Kidney (tissue), 14 donors: ENCODE measurements around the gene ADM5. TPM values are rescaled to one million over a fixed set of nuclear protein-coding genes. Genes with fewer than 3 reads are reported as not detected.
"Not testable (repeated sequence)": the region's sequence is repeated elsewhere in the genome, so short reads cannot be mapped to it uniquely, and the experiment has no call there.

Experiments used
- DNase-seq, 5 donors: peaks; one replicate each; pipeline ENCODE4 v3.0.0-alpha.2; 2013 to 2020
- FAIRE-seq: peaks from 2 replicates; lab custom pipeline; 2012; peaks lifted over from hg19 to GRCh38; lab: Jason Lieb, UNC
- H3K27ac ChIP-seq, 2 donors: one replicate each; pipeline ENCODE4 v1.7.0; 2013; ENCODE audit warnings: low read depth in 2 of 2, low read length in 2 of 2, inconsistent platforms in 1 of 2
- H3K27me3 ChIP-seq: one replicate; pipeline ENCODE4 v1.7.1; 2013; ENCODE audit warnings: low read length, inconsistent platforms; ENCODE audit not compliant: control insufficient read depth, insufficient read depth
- H3K36me3 ChIP-seq, 3 donors: one replicate each; pipeline versions ENCODE4 v1.7.0 to v1.7.1; 2013; ENCODE audit warnings: low read length in 3 of 3, control low read depth in 1 of 3, inconsistent platforms in 1 of 3; ENCODE audit not compliant: insufficient read depth in 3 of 3, control insufficient read depth in 2 of 3
- H3K4me1 ChIP-seq, 3 donors: one replicate each; pipeline versions ENCODE4 v1.7.0 to v1.7.1; 2013; ENCODE audit warnings: low read length in 3 of 3, inconsistent platforms in 1 of 3, low read depth in 1 of 3; ENCODE audit not compliant: control insufficient read depth in 2 of 3, insufficient read depth in 2 of 3
- H3K4me3 ChIP-seq, 3 donors: one replicate each; pipeline versions ENCODE4 v1.7.0 to v1.8.1; 2013; ENCODE audit warnings: low read length in 3 of 3, control low read depth in 1 of 3, inconsistent platforms in 1 of 3
- H3K9ac ChIP-seq, 3 donors: one replicate each; pipeline versions ENCODE4 v1.7.0 to v1.7.1; 2013; ENCODE audit warnings: low read length in 3 of 3, control low read depth in 1 of 3, inconsistent platforms in 1 of 3
- H3K9me3 ChIP-seq, 3 donors: one replicate each; pipeline versions ENCODE4 v1.7.0 to v1.7.1; 2013; ENCODE audit warnings: low read length in 3 of 3, control low read depth in 1 of 3, inconsistent platforms in 1 of 3; ENCODE audit not compliant: control insufficient read depth in 2 of 3, insufficient read depth in 1 of 3
- CTCF ChIP-seq: IDR thresholded peaks from 3 replicates; pipeline ENCODE4 v1.5.1; 2012; ENCODE audit warnings: mild to moderate bottlenecking, moderate library complexity, borderline replicate concordance; ENCODE audit not compliant: insufficient read depth; ENCODE audit errors: extremely low read depth
- intact Hi-C: fragments of 100-400 bp; cut with DNase I; formaldehyde crosslinking; loops from one replicate; pipeline ENCODE4 v1.11.1; 2022
- polyA plus RNA-seq: library from polyadenylated mRNA; stranded (reverse); fragments of 350-450 nt; fragmentation: Illumina TruSeq; extraction: RNeasy Lipid Tissue Mini Kit (QIAGEN cat#74804); gene quantifications from one replicate; pipeline ENCODE4 v1.2.3, GENCODE V29; 2014; ENCODE audit warnings: low read depth, low replicate concordance; ENCODE audit not compliant: insufficient read depth
- total RNA-seq: library from RNA; stranded (reverse); fragmentation: NEBNext Ultra II Directional; extraction: Animal tissue kit (Norgen Biotek cat#: 25700); gene quantifications from one replicate; pipeline ENCODE4 v1.2.1, GENCODE V29; 2021
- donor health status: control.
- donor health status: control.
- donor health status: control.
- donor health status: control.
- donor health status: control.
- donor health status: DM: yes; HTN: yes; CAD: no.
- donor health status: Normal renal cell carcinoma (clear cell type).

The ADM5 gene
- total and polyA plus RNA-seq, 2 donors from 2014 or later, result 0.60 to 2.1 TPM

- Histone ChIP-seq H3K4me1 (no peaks in the 10 kb centered on the region), H3K9ac (no peak overlapping the region), H3K27me3 (no peaks in the 10 kb centered on the region), H3K27ac (no peak overlapping the region), H3K4me3 (no peak overlapping the region), H3K36me3 (no peaks in the 10 kb centered on the region), H3K9me3 (no peaks in the 10 kb centered on the region)
- no peak for FAIRE-seq
- peak in 1 of 5 donors; percentile 59 for DNase-seq
- no peak for TF ChIP-seq CTCF
- intact Hi-C loops, result no loop called here
These were observed 29.1 kb downstream of the ADM5 start for GRCh38 chr19:49718511-49718910.

DNA sequence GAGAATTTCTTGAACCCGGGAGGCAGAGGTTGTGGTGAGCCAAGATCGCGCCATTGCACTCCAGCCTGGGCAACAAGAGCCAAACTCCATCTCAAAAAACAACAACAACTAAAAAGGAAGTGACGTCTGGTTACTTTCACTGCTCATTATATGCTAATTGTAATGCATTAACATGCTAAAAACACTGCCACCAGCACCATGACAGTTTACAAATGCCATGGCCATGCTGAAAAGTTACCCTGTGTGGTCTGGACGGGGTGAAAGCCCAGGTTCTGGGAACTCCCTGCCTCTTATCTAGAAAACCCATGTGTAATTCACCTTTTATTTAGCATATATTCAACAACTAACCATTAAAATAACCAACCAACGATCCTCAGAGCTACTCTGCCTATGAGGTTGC is 29.6 kb downstream of the ADM5 start:
- no peaks in the 10 kb centered on the region for H3K27me3 ChIP-seq
- no peak for DNase-seq
- H3K9me3 ChIP-seq, result no peaks in the 10 kb centered on the region
- TF ChIP-seq CTCF, result no peak
- no peaks in the 10 kb centered on the region for H3K36me3 ChIP-seq
- no peak for FAIRE-seq
- no peaks in the 10 kb centered on the region for H3K4me1 ChIP-seq
- H3K27ac ChIP-seq, result no peak overlapping the region
- intact Hi-C loops, result no loop called here
- H3K9ac ChIP-seq, result no peak overlapping the region
- H3K4me3 ChIP-seq, result no peak overlapping the region

- not testable (repeated sequence) for FAIRE-seq, DNase-seq
These were observed 30.0 kb downstream of the ADM5 start for GRCh38 chr19:49719420-49719819.

DNA sequence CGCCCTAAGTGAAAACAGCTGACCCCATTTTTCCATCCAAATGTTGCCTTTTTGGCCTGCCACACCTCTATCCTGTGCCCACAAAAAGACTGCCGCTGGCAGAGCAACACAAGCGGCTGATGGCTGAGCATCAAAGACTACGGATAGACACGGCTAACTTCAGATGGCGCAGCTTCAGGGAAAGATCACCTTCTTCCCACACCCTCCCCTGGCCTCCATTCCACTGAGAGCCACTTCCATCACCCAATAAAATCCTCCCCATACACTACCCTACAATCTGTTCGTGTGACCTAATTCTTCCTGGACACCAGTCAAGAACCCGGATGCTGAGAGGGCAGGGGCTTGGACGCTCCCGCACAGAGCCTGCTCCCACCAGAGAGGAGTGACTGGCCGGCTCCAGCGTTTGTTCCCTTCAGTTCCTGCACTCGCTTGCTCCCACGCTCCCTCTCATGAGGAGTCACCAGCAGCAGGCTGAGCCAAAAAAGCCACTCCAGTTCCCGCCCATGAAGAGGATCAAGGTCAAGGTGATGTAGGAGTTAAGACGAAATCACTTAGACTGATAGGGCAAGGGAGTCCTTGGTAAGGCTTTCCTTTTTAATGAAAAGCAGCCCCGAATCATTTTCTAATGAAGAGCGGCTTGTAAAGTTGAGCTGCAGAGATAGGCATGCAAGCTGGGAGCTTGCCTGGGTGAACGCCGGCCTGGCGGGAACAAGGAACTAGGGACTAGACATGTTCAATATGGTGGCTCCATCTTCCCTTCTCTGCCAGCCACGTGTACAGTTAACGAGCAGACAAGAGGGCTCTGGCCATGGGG is 38.0 kb downstream of the ADM5 start:
- no peak for TF ChIP-seq CTCF
- Histone ChIP-seq H3K4me1 (no peaks in the 10 kb centered on the region), H3K4me3 (no peak overlapping the region), H3K27ac (no peak overlapping the region), H3K27me3 (no peaks in the 10 kb centered on the region), H3K36me3 (no peaks in the 10 kb centered on the region), H3K9me3 (no peaks in the 10 kb centered on the region), H3K9ac (no peak overlapping the region)
- intact Hi-C loops, result no loop called here
- FAIRE-seq (no peak), DNase-seq (peak in 2 of 5 donors; percentile 73 to 91)

More at GRCh38 chr19:49719420-49719819, 30.0 kb downstream of the ADM5 start:
- H3K27ac ChIP-seq, H3K27me3 ChIP-seq, H3K4me3 ChIP-seq, H3K36me3 ChIP-seq, intact Hi-C loops, H3K4me1 ChIP-seq, H3K9ac ChIP-seq, H3K9me3 ChIP-seq: not testable (repeated sequence)
